ENCODE measurements around the gene CCDC179.

CCDC179 gene

DNA sequence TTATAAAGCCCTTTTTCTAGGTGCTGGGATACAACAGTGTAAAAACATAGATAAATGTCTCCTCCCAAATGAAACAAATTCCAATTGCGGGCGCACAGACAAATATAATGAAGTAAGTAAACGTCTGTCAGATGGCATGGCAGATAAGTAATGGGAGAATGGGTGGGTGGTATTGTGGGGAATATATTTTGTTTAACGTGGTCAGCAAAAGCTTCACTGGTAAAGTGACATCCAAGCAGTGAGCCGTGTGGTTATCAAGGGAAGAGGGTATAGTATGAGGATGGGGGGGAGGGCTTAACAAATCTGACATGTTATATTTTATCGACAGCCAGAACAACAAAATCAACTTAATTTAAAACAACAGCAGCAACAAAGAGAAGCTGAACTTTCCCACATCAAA lies 31.9 kb downstream of the CCDC179 start:
- TF ChIP-seq RARB (CRISPR knock-in tag; IDR thresholded peaks at IDR 0.05) (no peak), OSR1 (CRISPR knock-in tag; IDR thresholded peaks at IDR 0.05) (no peak), CSDC2 (CRISPR knock-in tag; IDR thresholded peaks at IDR 0.05) (no peak), TOX (CRISPR knock-in tag; IDR thresholded peaks at IDR 0.05; ENCODE audit: borderline replicate concordance) (no peak), GLIS3 (CRISPR knock-in tag; IDR thresholded peaks at IDR 0.05) (no peak), ZFP30 (CRISPR knock-in tag; IDR thresholded peaks at IDR 0.05) (no peak), TCF4 (CRISPR knock-in tag; IDR thresholded peaks at IDR 0.05; ENCODE audit: borderline replicate concordance) (no peak), ZFP3 (CRISPR knock-in tag; IDR thresholded peaks at IDR 0.05) (no peak), ISL1 (CRISPR knock-in tag; IDR thresholded peaks at IDR 0.05) (no peak)
- TF ChIP-seq, protein P1, sequence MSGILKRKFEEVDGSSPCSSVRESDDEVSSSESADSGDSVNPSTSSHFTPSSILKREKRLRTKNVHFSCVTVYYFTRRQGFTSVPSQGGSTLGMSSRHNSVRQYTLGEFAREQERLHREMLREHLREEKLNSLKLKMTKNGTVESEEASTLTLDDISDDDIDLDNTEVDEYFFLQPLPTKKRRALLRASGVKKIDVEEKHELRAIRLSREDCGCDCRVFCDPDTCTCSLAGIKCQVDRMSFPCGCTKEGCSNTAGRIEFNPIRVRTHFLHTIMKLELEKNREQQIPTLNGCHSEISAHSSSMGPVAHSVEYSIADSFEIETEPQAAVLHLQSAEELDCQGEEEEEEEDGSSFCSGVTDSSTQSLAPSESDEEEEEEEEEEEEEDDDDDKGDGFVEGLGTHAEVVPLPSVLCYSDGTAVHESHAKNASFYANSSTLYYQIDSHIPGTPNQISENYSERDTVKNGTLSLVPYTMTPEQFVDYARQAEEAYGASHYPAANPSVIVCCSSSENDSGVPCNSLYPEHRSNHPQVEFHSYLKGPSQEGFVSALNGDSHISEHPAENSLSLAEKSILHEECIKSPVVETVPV (CRISPR knock-in tag; IDR thresholded peaks at IDR 0.05), result no peak
- TF ChIP-seq, protein P2, sequence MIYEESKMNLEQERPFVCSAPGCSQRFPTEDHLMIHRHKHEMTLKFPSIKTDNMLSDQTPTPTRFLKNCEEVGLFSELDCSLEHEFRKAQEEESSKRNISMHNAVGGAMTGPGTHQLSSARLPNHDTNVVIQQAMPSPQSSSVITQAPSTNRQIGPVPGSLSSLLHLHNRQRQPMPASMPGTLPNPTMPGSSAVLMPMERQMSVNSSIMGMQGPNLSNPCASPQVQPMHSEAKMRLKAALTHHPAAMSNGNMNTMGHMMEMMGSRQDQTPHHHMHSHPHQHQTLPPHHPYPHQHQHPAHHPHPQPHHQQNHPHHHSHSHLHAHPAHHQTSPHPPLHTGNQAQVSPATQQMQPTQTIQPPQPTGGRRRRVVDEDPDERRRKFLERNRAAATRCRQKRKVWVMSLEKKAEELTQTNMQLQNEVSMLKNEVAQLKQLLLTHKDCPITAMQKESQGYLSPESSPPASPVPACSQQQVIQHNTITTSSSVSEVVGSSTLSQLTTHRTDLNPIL (CRISPR knock-in tag; IDR thresholded peaks at IDR 0.05; ENCODE audit: low read depth), result no peak
- TF ChIP-seq, protein P3, sequence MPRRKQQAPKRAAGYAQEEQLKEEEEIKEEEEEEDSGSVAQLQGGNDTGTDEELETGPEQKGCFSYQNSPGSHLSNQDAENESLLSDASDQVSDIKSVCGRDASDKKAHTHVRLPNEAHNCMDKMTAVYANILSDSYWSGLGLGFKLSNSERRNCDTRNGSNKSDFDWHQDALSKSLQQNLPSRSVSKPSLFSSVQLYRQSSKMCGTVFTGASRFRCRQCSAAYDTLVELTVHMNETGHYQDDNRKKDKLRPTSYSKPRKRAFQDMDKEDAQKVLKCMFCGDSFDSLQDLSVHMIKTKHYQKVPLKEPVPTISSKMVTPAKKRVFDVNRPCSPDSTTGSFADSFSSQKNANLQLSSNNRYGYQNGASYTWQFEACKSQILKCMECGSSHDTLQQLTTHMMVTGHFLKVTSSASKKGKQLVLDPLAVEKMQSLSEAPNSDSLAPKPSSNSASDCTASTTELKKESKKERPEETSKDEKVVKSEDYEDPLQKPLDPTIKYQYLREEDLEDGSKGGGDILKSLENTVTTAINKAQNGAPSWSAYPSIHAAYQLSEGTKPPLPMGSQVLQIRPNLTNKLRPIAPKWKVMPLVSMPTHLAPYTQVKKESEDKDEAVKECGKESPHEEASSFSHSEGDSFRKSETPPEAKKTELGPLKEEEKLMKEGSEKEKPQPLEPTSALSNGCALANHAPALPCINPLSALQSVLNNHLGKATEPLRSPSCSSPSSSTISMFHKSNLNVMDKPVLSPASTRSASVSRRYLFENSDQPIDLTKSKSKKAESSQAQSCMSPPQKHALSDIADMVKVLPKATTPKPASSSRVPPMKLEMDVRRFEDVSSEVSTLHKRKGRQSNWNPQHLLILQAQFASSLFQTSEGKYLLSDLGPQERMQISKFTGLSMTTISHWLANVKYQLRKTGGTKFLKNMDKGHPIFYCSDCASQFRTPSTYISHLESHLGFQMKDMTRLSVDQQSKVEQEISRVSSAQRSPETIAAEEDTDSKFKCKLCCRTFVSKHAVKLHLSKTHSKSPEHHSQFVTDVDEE (CRISPR knock-in tag; IDR thresholded peaks at IDR 0.05), result no peak
- no peak for ATAC-seq

DNA sequence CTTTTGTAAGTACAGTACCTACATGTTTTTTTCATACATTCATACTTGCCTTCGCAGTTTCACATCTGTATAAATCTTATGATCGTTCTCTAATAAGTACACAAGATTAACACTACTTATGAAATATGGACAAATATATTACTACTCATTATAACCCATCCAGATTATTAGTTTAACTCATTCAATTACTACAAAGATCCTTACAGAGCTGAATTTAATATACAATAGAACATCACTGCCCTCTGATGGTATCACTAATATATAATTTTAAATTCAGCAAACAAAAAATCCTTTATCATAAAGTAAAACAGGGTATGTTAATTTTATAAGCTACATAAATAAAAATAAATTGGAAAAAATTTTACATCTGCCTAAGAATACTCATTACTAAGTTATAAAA lies 38.1 kb downstream of the CCDC179 start:
- ATAC-seq, result no peak
- no peak for TF ChIP-seq ZNF70 (CRISPR knock-in tag; IDR thresholded peaks at IDR 0.05)
- TF ChIP-seq, protein P4, sequence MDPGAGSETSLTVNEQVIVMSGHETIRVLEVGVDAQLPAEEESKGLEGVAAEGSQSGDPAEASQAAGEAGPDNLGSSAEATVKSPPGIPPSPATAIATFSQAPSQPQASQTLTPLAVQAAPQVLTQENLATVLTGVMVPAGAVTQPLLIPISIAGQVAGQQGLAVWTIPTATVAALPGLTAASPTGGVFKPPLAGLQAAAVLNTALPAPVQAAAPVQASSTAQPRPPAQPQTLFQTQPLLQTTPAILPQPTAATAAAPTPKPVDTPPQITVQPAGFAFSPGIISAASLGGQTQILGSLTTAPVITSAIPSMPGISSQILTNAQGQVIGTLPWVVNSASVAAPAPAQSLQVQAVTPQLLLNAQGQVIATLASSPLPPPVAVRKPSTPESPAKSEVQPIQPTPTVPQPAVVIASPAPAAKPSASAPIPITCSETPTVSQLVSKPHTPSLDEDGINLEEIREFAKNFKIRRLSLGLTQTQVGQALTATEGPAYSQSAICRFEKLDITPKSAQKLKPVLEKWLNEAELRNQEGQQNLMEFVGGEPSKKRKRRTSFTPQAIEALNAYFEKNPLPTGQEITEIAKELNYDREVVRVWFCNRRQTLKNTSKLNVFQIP (CRISPR knock-in tag; IDR thresholded peaks at IDR 0.05; ENCODE audit: borderline replicate concordance, low read depth), result no peak
- no peak for TF ChIP-seq ZFP30 (CRISPR knock-in tag; IDR thresholded peaks at IDR 0.05)
- TF ChIP-seq, protein P5, sequence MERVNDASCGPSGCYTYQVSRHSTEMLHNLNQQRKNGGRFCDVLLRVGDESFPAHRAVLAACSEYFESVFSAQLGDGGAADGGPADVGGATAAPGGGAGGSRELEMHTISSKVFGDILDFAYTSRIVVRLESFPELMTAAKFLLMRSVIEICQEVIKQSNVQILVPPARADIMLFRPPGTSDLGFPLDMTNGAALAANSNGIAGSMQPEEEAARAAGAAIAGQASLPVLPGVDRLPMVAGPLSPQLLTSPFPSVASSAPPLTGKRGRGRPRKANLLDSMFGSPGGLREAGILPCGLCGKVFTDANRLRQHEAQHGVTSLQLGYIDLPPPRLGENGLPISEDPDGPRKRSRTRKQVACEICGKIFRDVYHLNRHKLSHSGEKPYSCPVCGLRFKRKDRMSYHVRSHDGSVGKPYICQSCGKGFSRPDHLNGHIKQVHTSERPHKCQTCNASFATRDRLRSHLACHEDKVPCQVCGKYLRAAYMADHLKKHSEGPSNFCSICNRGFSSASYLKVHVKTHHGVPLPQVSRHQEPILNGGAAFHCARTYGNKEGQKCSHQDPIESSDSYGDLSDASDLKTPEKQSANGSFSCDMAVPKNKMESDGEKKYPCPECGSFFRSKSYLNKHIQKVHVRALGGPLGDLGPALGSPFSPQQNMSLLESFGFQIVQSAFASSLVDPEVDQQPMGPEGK (CRISPR knock-in tag; IDR thresholded peaks at IDR 0.05; ENCODE audit: borderline replicate concordance), result no peak
- no peak for TF ChIP-seq TCF4 (CRISPR knock-in tag; IDR thresholded peaks at IDR 0.05; ENCODE audit: borderline replicate concordance)
- TF ChIP-seq ZNF565 (CRISPR knock-in tag; conservative IDR thresholded peaks at IDR 0.05; ENCODE audit: low read depth), result no peak
- no peak for TF ChIP-seq PPARA (CRISPR knock-in tag; IDR thresholded peaks at IDR 0.05; ENCODE audit: borderline replicate concordance)
- TF ChIP-seq ZC3H10 (CRISPR knock-in tag; IDR thresholded peaks at IDR 0.05), result no peak
- TF ChIP-seq, protein P2 (CRISPR knock-in tag; IDR thresholded peaks at IDR 0.05; ENCODE audit: low read depth), result no peak
- TF ChIP-seq ZFP3 (CRISPR knock-in tag; IDR thresholded peaks at IDR 0.05), result no peak
- TF ChIP-seq, protein P3 (CRISPR knock-in tag; IDR thresholded peaks at IDR 0.05), result no peak

All from SK-N-SH treated with all-trans-retinoic acid at 6 μM for 48 hours (cell line).